ENCODE results near the gene DCAF11. TPM values are rescaled to one million over a fixed set of nuclear protein-coding genes. Genes with fewer than 3 reads are reported as not detected.

The DCAF11 gene
- total RNA-seq, 2 donors from 2014 or later, result 52.8 to 54.2 TPM

GRCh38 chr14:24122898-24123297 is 8.3 kb downstream of the DCAF11 start:
- H3K9me3 ChIP-seq, result no peaks in the 10 kb centered on the region
- no peak for ATAC-seq (ENCODE audit: insufficient number of reproducible peaks, low FRiP score, low read depth)

GRCh38 chr14:24123424-24124417 is 9.1 kb downstream of the DCAF11 start:
- Histone ChIP-seq H3K27ac (no peak overlapping the region), H3K27me3 (replicated peaks; ENCODE audit: insufficient read depth) (no peaks in the 10 kb centered on the region), H3K9me3 (no peaks in the 10 kb centered on the region), H3K4me3 (no peak overlapping the region), H3K4me1 (ENCODE audit: control insufficient read depth in 1 of 2, low read depth in 2 of 2) (no peaks in the 10 kb centered on the region), H3K36me3 (peaks cover 37% of the 10 kb centered on the region)
- ATAC-seq (ENCODE audit: insufficient number of reproducible peaks, low FRiP score, low read depth) (no peak), DNase-seq (ENCODE audit: low spot score) (no peak)
- TF ChIP-seq, protein P1, sequence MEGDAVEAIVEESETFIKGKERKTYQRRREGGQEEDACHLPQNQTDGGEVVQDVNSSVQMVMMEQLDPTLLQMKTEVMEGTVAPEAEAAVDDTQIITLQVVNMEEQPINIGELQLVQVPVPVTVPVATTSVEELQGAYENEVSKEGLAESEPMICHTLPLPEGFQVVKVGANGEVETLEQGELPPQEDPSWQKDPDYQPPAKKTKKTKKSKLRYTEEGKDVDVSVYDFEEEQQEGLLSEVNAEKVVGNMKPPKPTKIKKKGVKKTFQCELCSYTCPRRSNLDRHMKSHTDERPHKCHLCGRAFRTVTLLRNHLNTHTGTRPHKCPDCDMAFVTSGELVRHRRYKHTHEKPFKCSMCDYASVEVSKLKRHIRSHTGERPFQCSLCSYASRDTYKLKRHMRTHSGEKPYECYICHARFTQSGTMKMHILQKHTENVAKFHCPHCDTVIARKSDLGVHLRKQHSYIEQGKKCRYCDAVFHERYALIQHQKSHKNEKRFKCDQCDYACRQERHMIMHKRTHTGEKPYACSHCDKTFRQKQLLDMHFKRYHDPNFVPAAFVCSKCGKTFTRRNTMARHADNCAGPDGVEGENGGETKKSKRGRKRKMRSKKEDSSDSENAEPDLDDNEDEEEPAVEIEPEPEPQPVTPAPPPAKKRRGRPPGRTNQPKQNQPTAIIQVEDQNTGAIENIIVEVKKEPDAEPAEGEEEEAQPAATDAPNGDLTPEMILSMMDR (IDR thresholded peaks at IDR 0.05), result no peak

More at GRCh38 chr14:24122898-24123297, 8.3 kb downstream of the DCAF11 start:
- no peak overlapping the region for H3K27ac ChIP-seq
- no peak overlapping the region for H3K4me3 ChIP-seq
- DNase-seq (ENCODE audit: low spot score), result no peak
- no peaks in the 10 kb centered on the region for H3K4me1 ChIP-seq (ENCODE audit: control insufficient read depth in 1 of 2, low read depth in 2 of 2)
- H3K27me3 ChIP-seq (replicated peaks; ENCODE audit: insufficient read depth), result no peaks in the 10 kb centered on the region
- peaks cover 37% of the 10 kb centered on the region for H3K36me3 ChIP-seq
- TF ChIP-seq, protein P1 (IDR thresholded peaks at IDR 0.05), result no peak

GRCh38 chr14:24126939-24127338 is 12.4 kb downstream of the DCAF11 start:
- Histone ChIP-seq H3K9me3 (no peaks in the 10 kb centered on the region), H3K4me1 (ENCODE audit: control insufficient read depth in 1 of 2, low read depth in 2 of 2) (no peaks in the 10 kb centered on the region), H3K4me3 (no peak overlapping the region), H3K27me3 (replicated peaks; ENCODE audit: insufficient read depth) (no peaks in the 10 kb centered on the region), H3K36me3 (peaks cover 11% of the 10 kb centered on the region), H3K27ac (no peak overlapping the region)
- DNase-seq (ENCODE audit: low spot score) (no peak), ATAC-seq (ENCODE audit: insufficient number of reproducible peaks, low FRiP score, low read depth) (no peak)
- TF ChIP-seq, protein P1 (IDR thresholded peaks at IDR 0.05), result no peak

DNA sequence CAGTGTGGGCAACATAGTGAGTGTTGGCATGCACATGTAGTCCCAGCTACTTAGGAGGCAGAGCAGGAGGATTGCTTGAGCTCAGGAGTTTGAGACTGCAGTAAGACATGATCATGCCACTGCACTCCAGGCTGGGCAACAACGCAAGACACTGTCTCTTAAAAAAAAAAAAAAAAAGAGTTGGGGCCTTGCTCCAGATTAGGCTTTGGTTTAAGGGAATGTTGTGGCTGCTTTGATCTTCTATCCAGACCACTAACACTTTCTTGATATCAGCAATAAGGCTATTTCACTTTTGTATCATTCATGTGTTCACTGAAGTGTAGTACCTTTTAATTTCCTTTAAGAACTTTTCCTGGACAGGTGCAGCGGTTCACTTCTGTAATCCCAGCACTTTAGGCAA is 13.1 kb downstream of the DCAF11 start:
- Histone ChIP-seq H3K36me3 (peaks cover 7% of the 10 kb centered on the region), H3K4me3 (no peak overlapping the region), H3K27me3 (replicated peaks; ENCODE audit: insufficient read depth) (no peaks in the 10 kb centered on the region), H3K4me1 (ENCODE audit: control insufficient read depth in 1 of 2, low read depth in 2 of 2) (no peaks in the 10 kb centered on the region), H3K27ac (no peak overlapping the region), H3K9me3 (no peaks in the 10 kb centered on the region)
- TF ChIP-seq, protein P1 (IDR thresholded peaks at IDR 0.05), result no peak
- DNase-seq (ENCODE audit: low spot score), result no peak
- ATAC-seq (ENCODE audit: insufficient number of reproducible peaks, low FRiP score, low read depth), result no peak

GRCh38 chr14:24129410-24129998 is 14.9 kb downstream of the DCAF11 start:
- H3K9me3 ChIP-seq, result no peaks in the 10 kb centered on the region
- H3K27ac ChIP-seq, result no peak overlapping the region
- H3K4me3 ChIP-seq, result no peak overlapping the region
- no peaks in the 10 kb centered on the region for H3K4me1 ChIP-seq (ENCODE audit: control insufficient read depth in 1 of 2, low read depth in 2 of 2)
- no peaks in the 10 kb centered on the region for H3K27me3 ChIP-seq (replicated peaks; ENCODE audit: insufficient read depth)
- ATAC-seq (ENCODE audit: insufficient number of reproducible peaks, low FRiP score, low read depth) (no peak), DNase-seq (ENCODE audit: low spot score) (no peak)
- H3K36me3 ChIP-seq, result no peaks in the 10 kb centered on the region
- TF ChIP-seq, protein P1 (IDR thresholded peaks at IDR 0.05), result no peak

Measured in thoracic aorta (tissue), 2 donors.